Medulla oblongata (tissue), 1 donor: ENCODE results near the gene ABCD1.

Source experiments
- DNase-seq: peaks from one replicate; pipeline ENCODE4 v3.0.0-alpha.2; 2015; ENCODE audit errors: extremely low spot score

Gene ABCD1

GRCh38 chrX:153791104-153791852 lies 66.6 kb downstream of the ABCD1 start:
- no peak for DNase-seq

DNA sequence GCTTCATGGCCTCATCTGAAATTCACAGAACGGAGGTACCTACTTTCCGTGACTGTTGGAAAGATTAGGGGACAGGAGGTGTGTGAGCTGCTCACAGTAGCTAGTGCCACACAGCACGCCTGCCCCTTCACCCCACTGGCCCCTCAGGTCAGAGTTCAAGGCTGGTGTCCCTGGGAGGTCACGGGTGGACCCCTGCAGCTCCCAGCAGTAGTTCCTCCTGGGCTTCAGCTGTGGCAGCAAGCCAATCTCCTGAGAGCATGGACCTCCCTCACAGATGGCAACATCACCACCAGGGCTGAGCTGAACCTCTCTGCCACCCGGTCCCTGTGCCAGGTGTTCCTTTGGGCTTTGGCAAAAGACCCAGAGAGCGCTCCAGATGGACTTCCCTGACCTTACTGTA lies 67.7 kb downstream of the ABCD1 start:
- no peak for DNase-seq

- DNase-seq, result no peak
These were observed 68.6 kb downstream of the ABCD1 start for GRCh38 chrX:153793291-153793690.
